Adrenal gland (tissue), 5 donors: Measurements from ENCODE around the gene BCDIN3D.
"Not testable (repeated sequence)": the region's sequence is repeated elsewhere in the genome, so short reads cannot be mapped to it uniquely, and the experiment has no call there.

ENCODE experiments used
- CTCF ChIP-seq, 6 experiments: fragments of 450-650 bp in 4 of 6; fragments of 200-600 bp in 2 of 6; sonication (generic) in 1 of 6; IDR thresholded peaks; 1 replicate in 5 of 6; 2 replicates in 1 of 6; pipeline versions ENCODE4 v1.5.1 to v1.8.0; 2016 to 2021; ENCODE audit warnings: antibody characterized with exemption in 6 of 6, mild to moderate bottlenecking in 2 of 6, moderate library complexity in 1 of 6
- POLR2A ChIP-seq, 2 donors: fragments of 450-650 bp; IDR thresholded peaks; one replicate each; pipeline ENCODE4 v1.6.1; 2017; ENCODE audit warnings: antibody characterized with exemption in 2 of 2, mild to moderate bottlenecking in 2 of 2, moderate library complexity in 1 of 2
- donor health status: DM: no; HTN: no; CAD: no.

GRCh38 chr12:49860921-49861320 lies 18.0 kb upstream of the BCDIN3D start:
- not testable (repeated sequence) for TF ChIP-seq CTCF, POLR2A (IDR thresholded peaks at IDR 0.05)
